COLO829 (cell line): Measurements from ENCODE around the gene C19orf25.
A peak's percentile ranks its signal among the peaks of the same experiment; 100 is the strongest.
"Not testable (repeated sequence)": the region's sequence is repeated elsewhere in the genome, so short reads cannot be mapped to it uniquely, and the experiment has no call there.

Source experiments
- DNase-seq: peaks from one replicate; pipeline ENCODE4 v3.0.0; 2012; ENCODE audit warnings: low spot score

Gene C19orf25

DNA sequence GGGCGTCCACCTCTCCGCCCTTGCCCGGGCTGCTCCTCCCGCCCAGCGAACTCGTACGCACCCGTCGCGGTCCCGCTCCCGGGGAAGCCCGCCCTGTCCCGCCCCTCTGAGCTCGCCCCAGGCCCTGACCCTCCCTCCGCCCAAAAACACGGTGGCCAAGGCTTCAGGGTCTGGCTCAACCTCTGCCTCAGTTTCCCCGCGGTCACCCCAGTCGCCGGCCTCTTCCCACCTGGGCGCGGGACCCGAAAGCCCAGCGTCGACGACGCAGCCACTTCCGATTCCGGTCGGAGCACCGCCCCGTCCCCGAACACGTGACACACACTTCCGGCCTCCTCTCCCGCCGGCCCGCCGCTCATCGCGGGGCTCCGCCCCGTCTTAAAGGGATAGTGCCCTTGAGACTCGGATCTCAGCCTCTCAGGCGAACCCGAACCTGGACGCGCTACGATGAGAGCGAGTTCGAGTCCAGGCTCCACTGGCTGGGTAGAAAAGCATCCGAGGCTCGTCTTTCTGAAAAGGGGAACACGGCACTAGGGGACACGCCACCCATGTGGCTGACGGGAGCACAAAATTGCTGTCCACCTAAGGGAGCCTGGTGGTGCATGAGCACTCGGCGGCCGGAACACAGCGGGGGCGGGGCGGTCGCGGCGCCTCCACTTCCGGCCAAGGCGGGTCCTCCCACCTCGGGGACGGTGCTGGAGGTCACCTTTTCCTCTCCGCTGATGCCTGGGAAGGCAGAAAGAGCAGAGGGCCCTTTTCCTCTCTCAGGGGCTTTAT lies at the start of gene C19orf25:
Gene C19orf25, minus strand, starts transcription at position 282 of the 774 bp plus-strand sequence. CDS start 312 bp downstream, outside the sequence.
- DNase-seq: peak; percentile 95

DNA sequence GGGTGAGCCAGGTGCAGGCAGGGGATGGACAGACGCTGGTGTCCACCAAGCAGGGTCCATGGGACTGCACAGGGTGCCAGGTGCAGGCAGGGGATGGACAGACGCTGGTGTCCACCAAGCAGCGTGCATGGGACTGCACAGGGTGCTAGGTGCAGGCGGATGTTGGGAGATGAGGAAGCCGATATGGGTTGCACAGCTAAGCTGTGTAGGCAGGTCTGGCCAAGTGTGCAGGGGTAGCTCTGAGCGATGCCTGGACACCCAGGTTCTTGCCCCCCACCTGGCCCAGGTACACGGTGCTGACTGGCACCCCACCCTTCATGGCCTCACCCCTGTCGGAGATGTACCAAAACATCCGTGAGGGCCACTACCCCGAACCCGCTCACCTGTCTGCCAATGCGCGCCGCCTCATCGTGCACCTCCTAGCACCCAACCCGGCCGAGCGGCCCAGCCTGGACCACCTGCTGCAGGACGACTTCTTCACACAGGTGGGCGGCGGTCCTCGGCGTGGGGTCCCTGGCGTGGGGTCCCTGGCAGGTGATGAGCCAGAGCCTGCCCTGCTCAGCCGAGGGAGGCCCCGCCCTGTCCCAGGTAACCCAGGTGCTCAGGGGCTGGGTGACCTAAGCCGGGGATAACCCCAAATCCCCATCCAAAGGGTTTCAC lies 48.8 kb upstream of the C19orf25 start:
- DNase-seq: no peak

DNA sequence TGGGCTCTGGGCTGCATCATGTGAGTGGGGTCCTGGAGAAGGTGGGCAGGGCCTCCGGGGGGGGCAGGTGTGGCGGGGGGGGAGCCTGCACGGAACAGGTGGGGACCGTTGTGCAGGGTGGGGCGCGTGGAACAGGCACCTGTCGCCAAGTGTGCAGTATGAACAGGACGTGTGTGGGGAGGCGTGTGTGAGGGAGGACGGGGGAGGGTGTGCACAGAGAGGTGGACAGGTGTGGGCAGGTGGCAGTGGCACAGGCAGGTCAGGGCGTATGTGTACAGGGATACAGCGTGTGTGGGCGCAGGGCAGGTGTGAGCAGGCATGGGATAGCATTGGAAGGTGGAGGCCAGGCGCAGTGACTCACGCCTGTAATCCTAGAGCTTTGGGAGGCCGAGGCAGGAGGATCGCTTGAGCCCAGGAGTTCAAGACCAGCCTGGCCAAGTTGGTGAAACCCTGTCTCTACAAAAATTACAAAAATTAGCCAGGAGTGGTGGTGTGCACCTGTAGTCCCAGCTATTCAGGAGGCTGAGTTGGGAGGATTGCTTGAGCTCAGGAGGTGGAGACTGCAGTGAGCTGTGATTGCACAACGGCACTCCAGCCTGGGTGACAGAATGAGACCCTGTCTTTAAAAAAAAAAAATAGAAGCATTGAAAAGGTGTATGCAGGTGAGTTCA lies 48.1 kb upstream of the C19orf25 start:
- DNase-seq: no peak

DNA sequence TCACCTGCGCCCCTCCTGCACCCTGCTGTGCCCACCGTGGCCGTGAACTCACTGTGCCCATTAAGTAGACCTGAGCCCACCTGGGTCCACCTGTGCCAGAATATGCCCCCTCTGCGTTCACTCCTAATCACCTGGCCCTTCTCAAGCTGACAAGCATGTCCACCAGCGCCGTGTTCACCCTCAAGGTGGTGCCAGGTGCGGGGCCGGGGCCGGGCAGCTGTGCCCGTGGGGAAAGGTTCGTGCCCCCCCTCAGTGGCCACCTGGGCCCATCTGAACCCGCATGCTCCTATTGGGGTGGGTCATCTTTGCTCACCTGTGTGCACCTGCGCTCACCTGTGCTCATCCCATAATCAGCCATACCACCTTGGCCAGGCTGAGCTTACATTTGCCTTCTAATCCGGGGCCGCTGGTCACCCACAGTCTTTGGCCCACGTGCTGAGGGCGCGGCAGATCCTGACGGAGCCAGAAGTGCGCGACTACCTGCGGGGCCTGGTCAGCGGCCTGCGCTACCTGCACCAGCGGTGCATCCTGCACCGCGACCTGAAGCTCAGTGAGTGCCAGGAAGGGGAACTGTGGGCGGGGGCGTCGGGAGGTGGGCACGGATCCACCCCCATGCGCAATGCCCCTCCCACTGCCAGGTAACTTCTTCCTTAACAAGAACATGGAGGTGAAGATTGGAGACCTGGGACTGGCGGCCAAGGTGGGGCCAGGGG lies 47.2 kb upstream of the C19orf25 start:
- DNase-seq: no peak

DNA sequence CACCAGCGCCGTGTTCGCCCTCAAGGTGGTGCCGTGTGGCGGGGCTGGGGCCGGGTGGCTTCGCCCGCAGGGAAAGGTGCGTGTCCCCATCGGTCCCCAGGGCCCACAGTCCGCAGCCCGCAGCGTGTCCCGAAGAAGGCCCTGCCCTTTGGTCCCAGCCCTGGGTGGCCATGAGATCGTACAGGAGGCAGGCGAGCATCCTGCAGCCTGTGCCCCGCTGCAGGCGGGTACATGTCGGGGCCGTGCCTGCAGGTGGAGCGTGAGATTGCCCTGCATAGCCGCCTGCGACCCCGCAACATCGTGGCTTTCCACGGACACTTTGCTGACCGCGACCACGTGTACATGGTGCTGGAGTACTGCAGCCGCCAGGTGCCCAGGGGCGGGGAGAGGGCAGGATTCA lies 46.3 kb upstream of the C19orf25 start:
- no peak for DNase-seq

DNA sequence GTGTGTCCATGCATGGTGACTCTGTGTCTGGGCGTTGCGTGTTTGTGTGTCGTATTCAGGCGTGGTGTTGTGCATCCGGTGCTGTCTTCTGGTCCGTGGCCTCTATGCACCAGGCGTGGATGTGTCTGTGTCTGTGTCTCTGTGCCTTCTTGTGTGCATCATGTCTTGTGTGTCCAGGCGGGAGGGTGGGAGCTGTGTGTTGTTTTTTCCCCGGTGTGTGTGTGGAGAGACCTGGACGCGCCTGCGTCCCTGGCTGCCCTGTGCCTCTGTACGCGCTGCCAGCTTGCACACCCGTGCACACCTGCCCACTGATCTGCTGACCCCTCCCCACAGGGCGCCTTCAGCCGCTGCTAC lies 45.9 kb upstream of the C19orf25 start:
- no peak for DNase-seq

DNA sequence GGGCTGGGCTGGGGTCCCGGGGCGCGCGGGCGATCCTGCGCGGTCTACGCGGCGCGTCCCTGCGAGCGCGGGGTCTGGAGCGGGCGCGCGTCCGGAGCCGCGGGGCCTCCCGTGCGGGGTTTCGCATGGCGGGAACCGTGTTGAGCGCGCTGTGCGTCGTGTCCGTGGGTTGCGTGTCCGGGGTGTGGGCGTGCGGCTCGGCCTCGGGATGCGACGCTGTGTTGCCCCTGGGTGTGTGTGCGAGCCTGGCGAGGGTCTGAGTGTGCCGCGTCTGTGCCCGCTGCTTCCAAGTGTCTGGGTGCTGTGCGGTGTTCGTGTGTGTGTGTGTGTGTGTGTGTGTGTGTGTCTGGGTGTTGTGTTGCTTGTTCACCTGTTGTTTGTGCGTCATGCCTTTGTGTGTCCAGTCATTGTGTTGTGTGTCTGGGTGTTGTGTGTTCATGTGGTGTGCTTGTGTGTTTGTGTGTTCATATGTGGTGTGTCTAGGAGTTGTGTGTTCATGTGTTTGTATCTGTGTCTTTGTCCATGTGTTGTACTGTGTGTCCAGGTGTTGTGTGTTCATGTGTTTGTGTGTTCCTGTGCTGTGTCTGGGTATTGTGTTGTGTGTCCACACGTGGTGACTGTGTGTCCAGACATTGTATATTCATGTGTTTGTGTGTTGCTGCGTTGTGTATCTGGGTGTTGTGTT lies 45.4 kb upstream of the C19orf25 start:
- DNase-seq: no peak

DNA sequence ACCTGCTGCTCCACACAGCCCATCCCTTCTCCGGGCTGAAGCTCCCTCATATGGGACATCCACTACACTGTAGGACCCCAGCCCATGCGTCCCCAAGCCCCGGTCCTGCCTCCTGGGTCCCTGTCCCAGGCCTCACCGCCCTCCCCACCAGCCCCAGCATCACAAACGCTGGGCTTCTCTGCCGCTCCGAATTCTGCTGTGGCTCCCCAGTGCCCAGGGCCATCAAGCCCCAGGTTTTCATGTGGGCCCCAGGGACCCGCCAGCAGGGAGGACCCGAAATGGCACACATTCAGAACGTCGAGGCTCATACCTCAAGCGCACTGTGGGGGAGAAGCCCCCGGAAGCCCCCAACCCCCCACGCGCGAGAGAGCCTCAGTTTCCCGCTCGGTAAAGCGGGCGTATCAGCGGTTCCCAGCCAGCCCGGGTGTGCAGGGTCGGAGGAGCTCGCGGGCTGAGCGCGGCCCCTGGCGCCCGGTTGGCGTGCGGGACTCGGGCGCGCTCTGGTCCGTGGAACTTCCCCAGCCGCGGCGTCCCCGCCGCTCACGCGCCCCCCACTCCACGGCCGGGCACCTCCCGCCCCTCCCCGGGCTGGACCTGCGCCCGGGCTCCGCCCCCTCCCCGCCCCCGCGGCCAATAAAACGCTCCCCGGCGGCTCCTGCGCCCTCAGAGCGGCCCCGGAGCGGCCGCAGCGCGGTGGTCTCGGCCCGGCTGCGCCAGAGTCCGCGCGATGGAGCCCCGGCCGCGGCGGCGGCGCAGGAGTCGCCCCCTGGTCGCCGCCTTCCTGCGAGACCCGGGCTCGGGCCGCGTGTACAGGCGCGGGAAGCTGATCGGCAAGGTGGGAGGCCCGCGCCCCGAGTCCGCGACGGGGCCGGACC lies 44.6 kb upstream of the C19orf25 start, which contains the start of gene PLK5:
Gene PLK5, plus strand, starts transcription at position 666 of the 875 bp plus-strand sequence. CDS start 2,920 bp downstream, outside the sequence.
- no peak for DNase-seq

DNA sequence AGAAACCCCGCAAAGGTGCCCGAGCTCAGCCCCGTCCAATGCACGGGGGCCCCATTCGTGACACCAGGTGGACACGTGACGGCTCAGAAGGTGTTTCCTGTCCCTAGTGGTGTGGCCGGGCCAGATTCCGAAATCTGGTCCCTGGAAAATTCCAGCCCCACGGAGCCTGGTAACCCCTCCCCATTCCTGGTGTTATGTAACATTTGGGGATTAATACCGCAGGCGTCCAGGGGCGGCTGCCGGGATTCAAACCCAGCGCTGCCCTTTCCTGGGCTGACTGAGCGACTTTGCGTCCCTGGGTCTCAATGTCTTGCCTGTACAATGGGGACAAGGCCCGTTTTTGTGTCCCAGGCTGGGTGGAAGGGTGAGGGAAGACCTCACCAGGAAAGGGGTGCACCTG lies 43.8 kb upstream of the C19orf25 start:
- no peak for DNase-seq

DNA sequence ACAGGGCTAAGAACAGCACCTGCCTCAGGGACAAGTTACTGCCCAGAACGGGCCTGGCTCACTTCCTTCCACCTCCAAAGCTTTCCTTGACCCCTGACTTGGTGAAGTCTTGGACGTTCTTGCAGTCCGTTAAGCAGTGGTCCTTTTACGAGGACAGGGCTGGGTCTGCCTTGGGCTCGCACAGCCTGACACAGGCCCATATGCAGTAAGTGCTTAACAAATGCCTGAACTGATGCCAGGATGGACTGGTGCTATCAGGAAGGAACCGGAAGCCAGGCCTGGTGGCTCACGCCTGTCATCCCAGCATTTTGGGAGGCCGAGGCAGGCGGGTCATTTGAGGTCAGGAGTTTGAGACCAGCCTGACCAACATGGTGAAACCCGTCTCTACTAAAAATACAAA lies 43.0 kb upstream of the C19orf25 start:
- no peak for DNase-seq

DNA sequence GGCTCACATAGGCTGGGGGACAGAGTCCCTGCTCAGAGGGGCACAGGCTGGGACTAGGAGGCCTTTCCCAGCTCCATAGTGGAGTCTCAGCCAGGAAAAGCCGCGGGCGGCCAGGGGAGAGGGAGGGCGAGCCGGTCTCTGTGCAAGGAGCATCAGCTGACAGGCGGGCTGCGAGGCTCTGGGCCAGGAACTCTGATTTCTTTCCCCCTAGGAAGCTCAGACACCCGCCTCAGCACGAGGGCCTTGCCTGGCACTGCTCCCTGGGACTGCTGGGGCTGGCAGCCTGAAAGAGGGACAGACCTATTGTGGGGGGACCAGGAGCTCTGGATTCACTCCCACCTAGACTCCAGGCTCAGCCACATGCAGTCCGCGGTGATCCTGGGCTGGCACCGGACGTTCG lies 42.6 kb upstream of the C19orf25 start:
- DNase-seq: no peak

DNA sequence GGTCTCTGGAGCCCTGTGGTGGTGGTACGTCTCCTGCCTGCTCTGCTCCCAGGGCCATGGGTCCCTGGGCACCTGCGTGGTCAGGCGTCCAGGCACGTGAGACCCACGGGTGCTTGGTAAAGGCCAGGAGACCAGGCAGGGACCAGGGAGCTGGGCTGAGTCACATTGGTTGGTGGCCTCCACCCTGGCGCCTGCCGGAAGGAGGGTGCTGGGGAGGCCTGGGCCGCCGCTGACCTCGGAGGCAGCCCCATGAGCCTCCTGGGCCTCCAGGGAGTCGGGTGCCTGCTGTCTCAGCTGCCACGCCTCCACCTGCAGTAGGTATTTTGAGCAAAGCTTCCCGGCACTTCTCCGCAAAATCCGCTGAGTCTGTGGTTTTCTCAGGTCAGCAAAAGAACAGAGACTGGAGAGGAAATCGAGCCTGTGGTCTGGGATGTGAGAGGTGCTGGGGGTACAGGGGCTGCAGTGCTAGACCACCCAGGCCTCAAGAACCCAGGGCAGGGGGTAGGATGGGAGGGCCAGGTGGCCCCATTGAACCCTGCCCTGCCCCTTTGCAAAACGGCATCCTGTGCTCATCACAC lies 41.3 kb upstream of the C19orf25 start:
- no peak for DNase-seq

DNA sequence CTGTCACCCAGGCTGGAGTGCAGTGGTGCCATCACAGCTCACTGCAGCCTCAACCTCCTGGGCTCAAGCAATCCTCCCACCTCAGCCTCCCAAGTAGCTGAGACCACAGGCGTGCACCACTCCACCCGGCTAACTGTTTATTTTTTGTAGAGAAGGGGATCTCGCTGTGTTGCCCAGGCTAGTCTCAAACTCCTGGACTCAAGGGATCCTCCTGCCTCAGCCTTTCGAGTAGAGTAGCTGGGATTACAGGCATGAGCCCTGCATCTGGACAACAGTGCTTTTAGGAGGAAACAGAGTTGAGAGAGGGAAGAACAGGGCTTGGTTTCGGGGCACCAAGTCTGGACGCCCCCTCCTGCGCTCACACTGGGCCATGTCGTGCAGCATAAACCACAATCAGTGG lies 40.8 kb upstream of the C19orf25 start:
- not testable (repeated sequence) for DNase-seq

DNA sequence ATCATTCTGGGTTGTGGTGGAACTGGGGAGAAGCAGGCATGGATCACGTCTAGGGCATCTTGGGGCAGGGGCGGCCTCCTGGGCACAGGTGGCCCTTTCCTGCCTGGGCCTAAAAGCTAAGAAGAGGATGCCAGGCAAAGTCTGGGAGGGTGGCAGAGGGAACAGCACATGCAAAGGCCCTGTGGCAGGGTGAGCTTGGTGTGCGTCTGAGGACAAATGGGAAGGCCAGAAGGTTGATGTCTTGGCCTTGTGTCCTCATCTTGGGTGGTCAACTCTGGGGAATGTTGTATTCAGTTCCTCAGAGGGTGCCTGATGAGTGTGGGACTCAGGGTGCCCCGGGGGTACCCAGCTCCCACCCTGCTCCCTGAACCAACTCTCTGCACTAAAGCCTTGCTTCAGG lies 39.5 kb upstream of the C19orf25 start:
- no peak for DNase-seq

DNA sequence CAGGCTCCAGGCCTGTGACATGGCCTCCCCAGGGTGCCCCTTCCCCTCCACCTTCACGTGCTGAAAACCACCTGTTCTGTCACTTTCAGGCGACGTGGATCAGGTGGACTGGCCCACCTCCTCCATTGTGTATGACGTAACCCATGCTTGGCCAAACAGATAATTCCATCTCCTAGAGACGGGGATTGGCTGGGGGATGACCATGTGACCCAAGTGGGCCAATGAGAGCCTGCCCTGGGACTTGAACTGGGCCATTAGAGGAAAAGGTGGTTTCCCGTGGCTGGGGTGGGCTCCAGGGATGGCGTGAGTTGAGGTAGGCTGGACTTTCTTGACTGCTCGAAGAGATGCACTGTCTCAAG lies 37.4 kb upstream of the C19orf25 start:
- no peak for DNase-seq

DNA sequence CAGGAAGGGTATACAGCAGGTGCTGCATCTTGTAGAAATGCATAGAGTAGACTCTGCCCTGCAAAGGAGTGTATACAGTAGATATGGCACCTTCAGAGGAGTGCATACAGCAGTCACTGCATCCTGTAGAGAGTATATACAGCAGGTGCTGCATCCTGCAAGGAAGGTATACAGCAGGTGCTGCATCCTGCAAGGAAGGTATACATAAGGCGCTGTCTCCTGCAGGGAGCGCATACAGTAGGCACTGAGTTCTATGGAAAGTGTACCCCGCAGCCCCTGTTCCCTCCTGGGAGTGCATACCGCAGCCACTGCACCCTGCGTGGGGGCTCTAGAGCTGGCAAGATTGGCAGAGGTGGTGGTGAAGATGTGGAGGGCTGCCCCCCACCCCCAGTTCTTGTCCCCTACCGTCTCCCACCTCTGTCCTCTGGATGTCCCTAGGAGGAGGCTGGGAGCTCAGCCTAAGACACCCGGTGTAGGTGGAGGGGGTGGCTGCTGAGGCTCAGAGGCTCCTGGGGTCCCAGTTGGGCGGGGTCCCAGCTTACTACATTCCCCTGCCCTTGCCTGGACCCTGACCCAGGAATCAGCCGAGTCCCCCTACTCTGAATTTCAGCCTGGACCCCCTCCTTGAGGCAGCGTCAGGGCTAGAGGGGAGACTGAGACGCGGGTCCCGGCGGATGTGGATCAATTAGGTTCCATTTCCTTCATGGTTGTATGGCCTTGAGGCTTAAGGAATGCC lies 36.1 kb upstream of the C19orf25 start:
- no peak for DNase-seq

DNA sequence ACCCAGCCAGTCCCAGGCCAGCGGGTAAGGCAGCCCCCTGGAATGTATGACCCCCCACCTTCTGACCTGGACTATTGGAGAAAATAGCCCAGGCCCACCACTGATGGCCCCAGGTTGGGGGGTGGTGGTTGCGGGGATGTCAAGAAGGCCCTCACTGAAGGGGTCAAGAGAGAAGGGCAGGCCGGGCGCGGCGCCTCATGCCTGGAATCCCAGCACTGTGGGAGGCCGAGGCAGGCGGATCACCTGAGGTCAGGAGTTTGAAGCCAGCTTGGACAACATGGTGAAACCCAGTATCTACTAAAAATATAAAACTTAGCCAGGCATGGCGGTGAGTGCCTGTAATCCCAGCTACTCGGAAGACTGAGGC lies 35.3 kb upstream of the C19orf25 start:
- DNase-seq: no peak

DNA sequence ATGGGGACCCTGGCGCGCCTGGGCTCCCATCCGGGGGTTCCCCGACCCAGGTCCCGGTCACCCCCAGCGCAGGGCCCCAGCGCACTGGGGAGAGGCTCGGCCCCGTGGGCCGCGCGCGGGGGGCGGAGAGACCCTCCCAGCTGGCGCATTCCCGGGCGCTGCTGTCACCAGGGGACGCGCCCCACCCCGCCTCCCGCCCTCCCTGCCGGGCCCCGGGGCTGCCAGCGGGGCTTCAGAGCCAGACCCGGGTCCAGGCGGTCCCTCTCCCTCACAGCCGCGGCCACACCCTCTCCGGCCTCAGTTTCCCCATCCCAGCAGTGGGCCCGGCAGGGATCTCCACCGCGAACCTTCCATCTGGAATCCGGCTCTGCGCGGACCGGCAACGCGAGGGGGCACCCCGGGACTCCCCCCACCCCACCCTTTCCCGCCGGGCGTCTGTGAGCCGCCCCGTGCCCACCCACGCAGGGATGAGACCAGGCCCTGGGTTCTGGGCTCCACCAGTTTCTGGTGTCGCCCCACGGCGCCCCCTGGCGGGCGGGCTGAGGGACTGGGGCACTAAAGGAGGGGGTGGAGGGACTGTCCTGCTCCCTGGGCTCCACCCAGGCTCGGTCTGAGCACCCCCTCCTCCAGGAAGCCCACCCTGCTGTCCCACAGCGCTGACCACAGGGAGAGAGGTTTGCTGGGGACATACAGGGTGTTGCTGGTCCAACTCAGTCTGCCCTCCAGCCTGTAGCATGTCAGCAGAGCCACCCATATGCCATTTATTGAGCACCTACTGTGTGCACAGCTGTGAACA lies 34.7 kb upstream of the C19orf25 start:
- DNase-seq: no peak
